ENCODE measurements around the gene DGCR6. TPM values are rescaled to one million over a fixed set of nuclear protein-coding genes. Genes with fewer than 3 reads are reported as not detected.
"Not testable (repeated sequence)": the region's sequence is repeated elsewhere in the genome, so short reads cannot be mapped to it uniquely, and the experiment has no call there.

DGCR6 gene
- total RNA-seq, 1 experiment from 2014 or later = 1.7 TPM

DNA sequence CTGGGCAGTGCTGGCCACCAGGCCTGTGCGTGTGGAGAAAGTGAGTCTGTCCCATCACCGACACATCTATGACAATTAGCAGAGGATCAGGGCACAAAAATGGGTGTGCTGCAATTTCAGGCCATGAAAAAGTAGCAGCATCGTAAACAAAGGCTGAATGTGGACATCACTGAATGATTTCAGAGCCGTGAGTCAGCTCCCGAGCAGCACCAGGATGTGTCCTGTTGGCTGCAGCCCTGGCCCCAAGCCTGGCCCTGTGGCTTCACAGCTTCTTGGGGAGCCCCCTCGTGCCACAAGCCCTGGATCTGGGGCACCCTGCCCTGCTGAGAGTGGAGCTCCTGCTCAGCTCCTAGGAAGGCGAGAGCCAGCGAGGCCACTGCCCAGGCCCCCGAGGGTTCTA, 9.4 kb downstream of the DGCR6 start:
- ChIA-PET POLR2A (interaction anchor here (0.6 kb wide), 1 partner anchor 938 kb away, joined by 3 read pairs; no protein-coding TSS in a partner anchor), CTCF (interaction anchor here (0.6 kb wide), 1 partner anchor 8 kb away, joined by 3 read pairs; no protein-coding TSS in a partner anchor)
- H3K36me3 Mint-ChIP-seq (ENCODE audit: insufficient read depth, unreplicated experiment); H3K4me3 Mint-ChIP-seq (ENCODE audit: unreplicated experiment); intact Hi-C loops (cut with micrococcal nuclease); DNase-seq (ENCODE audit: unreplicated experiment); H3K27ac Mint-ChIP-seq (ENCODE audit: low read depth, unreplicated experiment); H3K9me3 Mint-ChIP-seq (ENCODE audit: unreplicated experiment); H3K27me3 Mint-ChIP-seq (ENCODE audit: insufficient read depth, unreplicated experiment); H3K4me1 Mint-ChIP-seq (ENCODE audit: insufficient read depth, unreplicated experiment); BruUV-seq (replicated peaks): not testable (repeated sequence)

DNA sequence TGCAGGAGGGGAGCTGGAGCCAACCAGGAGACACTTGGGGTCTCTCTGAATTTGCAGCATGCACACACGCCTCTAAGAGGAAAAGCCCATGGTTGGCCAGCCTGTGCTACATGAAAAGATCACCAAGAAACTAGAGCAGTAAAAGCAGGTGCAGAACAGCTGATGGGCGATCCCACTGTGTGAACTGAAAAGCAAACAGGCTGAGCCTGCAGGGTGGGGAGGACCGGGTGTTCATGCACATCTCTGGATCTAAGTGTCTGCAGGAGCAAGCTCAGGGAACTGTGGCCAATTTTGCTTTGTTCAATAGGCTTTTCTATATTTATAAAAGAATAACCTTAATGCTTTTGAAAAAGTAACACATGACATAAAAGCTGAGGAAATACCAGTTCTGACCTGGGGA, 11.7 kb downstream of the DGCR6 start:
- H3K27me3 Mint-ChIP-seq (ENCODE audit: insufficient read depth, unreplicated experiment); H3K4me3 Mint-ChIP-seq (ENCODE audit: unreplicated experiment); DNase-seq (ENCODE audit: unreplicated experiment); intact Hi-C loops (cut with micrococcal nuclease); H3K4me1 Mint-ChIP-seq (ENCODE audit: insufficient read depth, unreplicated experiment); CTCF ChIA-PET; POLR2A ChIA-PET; BruUV-seq (replicated peaks); H3K27ac Mint-ChIP-seq (ENCODE audit: low read depth, unreplicated experiment); H3K36me3 Mint-ChIP-seq (ENCODE audit: insufficient read depth, unreplicated experiment); H3K9me3 Mint-ChIP-seq (ENCODE audit: unreplicated experiment): not testable (repeated sequence)

DNA sequence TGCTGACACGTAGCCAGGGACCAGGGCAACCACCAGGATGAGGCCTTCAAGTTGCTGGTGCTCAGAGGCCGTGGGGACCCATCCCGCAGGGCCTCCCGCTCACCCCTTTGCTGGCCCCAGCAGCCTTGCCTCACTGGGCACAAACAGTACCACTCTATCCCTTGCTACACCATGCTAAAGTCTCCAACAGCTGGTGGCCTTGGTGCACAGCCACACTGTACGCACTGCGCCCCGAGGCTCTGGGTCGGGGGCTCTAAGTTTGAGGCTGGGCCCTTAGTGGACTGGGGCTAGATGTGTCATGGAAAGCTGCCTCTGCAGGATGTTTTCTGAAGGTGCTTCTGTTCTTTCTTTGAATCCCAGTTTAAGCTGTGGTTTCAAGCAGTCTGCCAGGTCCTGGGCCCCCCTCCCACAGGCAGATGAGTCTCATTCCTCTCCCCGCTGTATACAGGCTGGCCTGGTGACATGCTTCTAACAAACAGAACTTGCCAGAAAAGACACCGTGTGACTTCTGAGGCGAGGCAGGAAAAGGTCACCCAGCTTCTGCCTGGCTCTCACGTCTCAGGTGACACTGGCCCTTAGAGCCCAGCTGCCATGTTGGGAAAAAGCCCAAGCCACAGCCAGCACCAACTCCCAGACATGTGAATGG, 14.3 kb downstream of the DGCR6 start:
- POLR2A ChIA-PET; CTCF ChIA-PET; intact Hi-C loops (cut with micrococcal nuclease); H3K9me3 Mint-ChIP-seq (ENCODE audit: unreplicated experiment); H3K4me1 Mint-ChIP-seq (ENCODE audit: insufficient read depth, unreplicated experiment); BruUV-seq (replicated peaks); H3K27ac Mint-ChIP-seq (ENCODE audit: low read depth, unreplicated experiment); H3K4me3 Mint-ChIP-seq (ENCODE audit: unreplicated experiment); H3K36me3 Mint-ChIP-seq (ENCODE audit: insufficient read depth, unreplicated experiment); H3K27me3 Mint-ChIP-seq (ENCODE audit: insufficient read depth, unreplicated experiment); DNase-seq (ENCODE audit: unreplicated experiment): not testable (repeated sequence)

DNA sequence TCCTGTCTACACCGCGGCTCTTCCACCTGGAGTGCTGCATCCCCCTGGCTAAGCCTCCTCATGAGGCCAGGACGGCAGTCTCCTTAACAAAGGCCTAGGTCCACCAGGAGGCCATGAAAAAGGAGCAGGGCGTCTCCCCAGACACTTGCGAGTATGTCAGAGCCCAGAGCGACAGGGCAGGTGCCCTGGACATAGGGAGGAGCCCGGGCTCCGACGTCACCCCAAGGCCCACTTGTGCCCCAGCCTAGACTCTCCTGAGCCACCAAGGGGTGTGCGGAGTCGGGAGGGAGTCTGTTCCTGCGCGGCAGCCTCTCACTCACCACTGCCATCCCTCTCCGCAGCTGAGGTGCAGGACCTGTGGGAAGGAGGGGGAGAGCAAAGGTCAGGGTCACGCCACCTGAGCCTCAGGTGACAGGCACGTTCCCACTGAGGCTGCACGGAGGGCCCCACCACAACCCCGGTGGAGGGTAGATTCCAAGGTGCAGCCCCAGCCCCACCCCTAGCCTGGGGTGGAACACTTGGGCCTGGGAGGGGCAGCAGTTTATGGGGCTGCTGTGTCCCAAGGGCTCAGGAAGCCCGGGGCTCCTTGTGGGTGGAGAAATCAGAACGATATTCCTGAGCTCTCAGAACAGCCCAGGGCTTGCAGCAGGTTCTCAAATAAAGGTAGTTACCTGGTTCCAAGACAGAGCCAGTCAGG, 19.4 kb downstream of the DGCR6 start:
- H3K4me1 Mint-ChIP-seq (ENCODE audit: insufficient read depth, unreplicated experiment) = no peaks in the 10 kb centered on the region
- POLR2A ChIA-PET = no interaction called here
- H3K36me3 Mint-ChIP-seq (ENCODE audit: insufficient read depth, unreplicated experiment) = no peaks in the 10 kb centered on the region
- CTCF ChIA-PET = interaction anchor here (1.0 kb wide), 1 partner anchor 17 kb away, joined by 5 read pairs; no protein-coding TSS in a partner anchor
- H3K27ac Mint-ChIP-seq (ENCODE audit: low read depth, unreplicated experiment) = no peak overlapping the region
- intact Hi-C loops (cut with micrococcal nuclease) = no loop called here
- TF ChIP-seq, protein P1, sequence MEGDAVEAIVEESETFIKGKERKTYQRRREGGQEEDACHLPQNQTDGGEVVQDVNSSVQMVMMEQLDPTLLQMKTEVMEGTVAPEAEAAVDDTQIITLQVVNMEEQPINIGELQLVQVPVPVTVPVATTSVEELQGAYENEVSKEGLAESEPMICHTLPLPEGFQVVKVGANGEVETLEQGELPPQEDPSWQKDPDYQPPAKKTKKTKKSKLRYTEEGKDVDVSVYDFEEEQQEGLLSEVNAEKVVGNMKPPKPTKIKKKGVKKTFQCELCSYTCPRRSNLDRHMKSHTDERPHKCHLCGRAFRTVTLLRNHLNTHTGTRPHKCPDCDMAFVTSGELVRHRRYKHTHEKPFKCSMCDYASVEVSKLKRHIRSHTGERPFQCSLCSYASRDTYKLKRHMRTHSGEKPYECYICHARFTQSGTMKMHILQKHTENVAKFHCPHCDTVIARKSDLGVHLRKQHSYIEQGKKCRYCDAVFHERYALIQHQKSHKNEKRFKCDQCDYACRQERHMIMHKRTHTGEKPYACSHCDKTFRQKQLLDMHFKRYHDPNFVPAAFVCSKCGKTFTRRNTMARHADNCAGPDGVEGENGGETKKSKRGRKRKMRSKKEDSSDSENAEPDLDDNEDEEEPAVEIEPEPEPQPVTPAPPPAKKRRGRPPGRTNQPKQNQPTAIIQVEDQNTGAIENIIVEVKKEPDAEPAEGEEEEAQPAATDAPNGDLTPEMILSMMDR (IDR thresholded peaks at IDR 0.05; ENCODE audit: unreplicated experiment) = no peak
- no peaks in the 10 kb centered on the region for H3K27me3 Mint-ChIP-seq (ENCODE audit: insufficient read depth, unreplicated experiment)
- H3K4me3 Mint-ChIP-seq (ENCODE audit: unreplicated experiment) = no peak overlapping the region
- BruUV-seq (replicated peaks) = no TSS peak
- H3K9me3 Mint-ChIP-seq (ENCODE audit: unreplicated experiment) = no peaks in the 10 kb centered on the region
- DNase-seq (ENCODE audit: unreplicated experiment) = no peak

DNA sequence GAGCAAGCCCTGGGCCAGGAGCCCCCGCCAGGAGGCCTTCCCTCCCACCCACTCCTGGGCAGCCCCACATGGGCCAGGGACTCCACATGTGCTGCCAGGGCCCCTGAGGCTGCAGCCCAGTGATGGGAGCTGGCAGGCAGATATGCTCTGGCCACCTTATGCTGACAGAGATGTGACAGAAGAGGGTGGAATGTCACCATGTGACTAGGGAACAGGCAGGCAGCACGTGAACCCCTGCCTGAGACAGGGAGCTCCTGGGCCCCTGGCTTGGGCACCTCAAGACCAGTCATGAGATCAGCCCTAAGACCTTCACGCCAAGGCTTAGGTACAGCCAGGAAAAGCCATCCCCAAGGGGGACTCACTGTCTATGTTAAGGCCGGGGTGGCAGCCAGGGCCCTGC, 20.9 kb downstream of the DGCR6 start:
- Mint-ChIP-seq H3K9me3 (ENCODE audit: unreplicated experiment) (no peaks in the 10 kb centered on the region), H3K4me3 (ENCODE audit: unreplicated experiment) (no peak overlapping the region), H3K27ac (ENCODE audit: low read depth, unreplicated experiment) (no peak overlapping the region), H3K27me3 (ENCODE audit: insufficient read depth, unreplicated experiment) (no peaks in the 10 kb centered on the region), H3K36me3 (ENCODE audit: insufficient read depth, unreplicated experiment) (no peaks in the 10 kb centered on the region), H3K4me1 (ENCODE audit: insufficient read depth, unreplicated experiment) (no peaks in the 10 kb centered on the region)
- TF ChIP-seq, protein P1 (IDR thresholded peaks at IDR 0.05; ENCODE audit: unreplicated experiment) = no peak
- no TSS peak for BruUV-seq (replicated peaks)
- DNase-seq (ENCODE audit: unreplicated experiment) = no peak
- POLR2A ChIA-PET = interaction anchor here (0.6 kb wide), 1 partner anchor 18 kb away, joined by 3 read pairs; no protein-coding TSS in a partner anchor
- CTCF ChIA-PET = no interaction called here
- intact Hi-C loops (cut with micrococcal nuclease) = no loop called here

All from MCF 10A (cell line).